VCaP (cell line): ENCODE results near the gene CAMK2A.

Source experiments
- H3K27ac ChIP-seq: fragments of 450-650 bp; 2 replicates; pipeline ENCODE4 v1.5.1; 2017
- TF ChIP-seq, protein P1 (sequence below): fragments of 450-650 bp; conservative IDR thresholded peaks from 2 replicates; pipeline ENCODE4 v1.5.1; 2017; ENCODE audit warnings: mild to moderate bottlenecking, moderate library complexity

The CAMK2A gene

DNA sequence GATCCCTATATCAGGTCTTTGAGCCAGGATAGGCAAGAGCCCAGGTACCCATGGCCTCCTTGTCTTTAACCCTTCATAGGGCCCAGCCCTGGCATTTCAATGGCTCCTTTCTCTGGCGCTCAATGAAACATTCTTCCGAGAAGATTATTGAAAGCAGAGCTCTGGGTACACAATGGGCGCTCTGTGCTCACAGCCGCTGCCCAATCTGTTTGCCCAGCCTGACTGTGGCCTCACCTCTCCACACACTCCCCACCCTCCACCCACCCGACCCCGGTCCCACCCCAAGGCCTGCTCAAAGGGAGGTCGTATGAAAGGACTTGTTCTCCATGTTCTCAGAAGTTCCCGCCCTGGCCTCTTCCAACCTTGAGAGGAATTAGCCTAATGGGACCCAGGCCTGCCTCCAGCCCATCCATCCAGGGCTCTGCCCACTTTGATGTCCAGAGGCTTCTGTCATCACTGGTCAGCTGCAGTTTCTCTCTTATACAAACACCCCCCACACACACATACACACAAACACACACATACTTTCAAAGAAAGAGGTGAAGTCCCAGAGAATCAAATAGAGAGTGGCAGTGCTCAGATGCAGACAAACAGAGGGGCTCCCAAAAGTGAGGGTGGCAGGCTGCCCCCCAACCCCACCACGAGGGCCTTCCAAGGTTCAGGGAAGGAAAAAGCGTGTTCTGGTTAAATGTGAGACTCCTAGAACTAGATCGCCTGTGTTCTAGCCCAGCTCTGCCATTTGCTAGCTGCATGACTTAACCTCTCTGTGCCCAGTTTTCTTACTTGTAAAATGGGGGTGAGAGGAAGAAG lies 18.2 kb upstream of the CAMK2A start:
- TF ChIP-seq, protein P1, sequence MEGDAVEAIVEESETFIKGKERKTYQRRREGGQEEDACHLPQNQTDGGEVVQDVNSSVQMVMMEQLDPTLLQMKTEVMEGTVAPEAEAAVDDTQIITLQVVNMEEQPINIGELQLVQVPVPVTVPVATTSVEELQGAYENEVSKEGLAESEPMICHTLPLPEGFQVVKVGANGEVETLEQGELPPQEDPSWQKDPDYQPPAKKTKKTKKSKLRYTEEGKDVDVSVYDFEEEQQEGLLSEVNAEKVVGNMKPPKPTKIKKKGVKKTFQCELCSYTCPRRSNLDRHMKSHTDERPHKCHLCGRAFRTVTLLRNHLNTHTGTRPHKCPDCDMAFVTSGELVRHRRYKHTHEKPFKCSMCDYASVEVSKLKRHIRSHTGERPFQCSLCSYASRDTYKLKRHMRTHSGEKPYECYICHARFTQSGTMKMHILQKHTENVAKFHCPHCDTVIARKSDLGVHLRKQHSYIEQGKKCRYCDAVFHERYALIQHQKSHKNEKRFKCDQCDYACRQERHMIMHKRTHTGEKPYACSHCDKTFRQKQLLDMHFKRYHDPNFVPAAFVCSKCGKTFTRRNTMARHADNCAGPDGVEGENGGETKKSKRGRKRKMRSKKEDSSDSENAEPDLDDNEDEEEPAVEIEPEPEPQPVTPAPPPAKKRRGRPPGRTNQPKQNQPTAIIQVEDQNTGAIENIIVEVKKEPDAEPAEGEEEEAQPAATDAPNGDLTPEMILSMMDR: no peak
- no peak overlapping the region for H3K27ac ChIP-seq

DNA sequence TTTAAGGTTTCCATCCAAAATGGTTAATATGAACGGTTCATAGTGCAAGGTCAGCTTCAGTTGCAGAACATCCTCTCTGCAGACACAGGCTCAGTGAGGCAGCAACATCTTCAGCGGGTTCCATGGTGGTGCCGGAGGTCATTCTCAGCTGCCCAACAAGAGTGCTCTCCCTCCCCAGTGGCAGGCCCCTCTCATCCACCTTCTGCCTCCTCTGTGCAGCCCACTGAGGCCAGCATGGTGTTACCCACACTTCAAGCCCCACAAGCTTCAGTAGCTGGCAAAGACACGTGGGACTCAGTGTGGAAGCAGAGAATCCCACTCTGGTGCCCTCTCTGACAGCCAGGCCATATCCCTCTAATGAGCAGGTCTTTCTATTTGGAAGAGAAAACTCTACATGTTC lies 17.2 kb upstream of the CAMK2A start:
- TF ChIP-seq, protein P1: no peak

DNA sequence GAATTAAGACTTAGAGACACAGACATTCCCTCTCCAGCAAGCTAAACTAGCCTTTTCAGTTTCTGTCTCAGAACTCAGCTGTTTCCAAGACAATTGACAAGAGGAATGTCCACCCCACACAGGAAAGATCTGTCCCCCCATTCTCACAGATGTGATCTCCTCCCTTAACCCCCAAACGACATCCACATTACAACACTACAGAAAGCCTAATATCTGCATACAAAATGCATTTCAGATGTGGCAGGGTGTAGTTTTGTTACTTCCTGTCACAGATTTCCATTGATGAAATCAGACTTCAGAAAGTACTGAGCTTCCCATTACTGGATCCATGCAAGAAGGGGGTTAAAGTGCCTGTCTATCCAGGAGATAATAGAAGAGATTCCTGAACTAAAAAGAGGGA lies 16.0 kb upstream of the CAMK2A start:
- H3K27ac ChIP-seq: no peak overlapping the region
- TF ChIP-seq, protein P1: no peak

More for the DNA sequence above, 17.2 kb upstream of the CAMK2A start:
- H3K27ac ChIP-seq: no peak overlapping the region

DNA sequence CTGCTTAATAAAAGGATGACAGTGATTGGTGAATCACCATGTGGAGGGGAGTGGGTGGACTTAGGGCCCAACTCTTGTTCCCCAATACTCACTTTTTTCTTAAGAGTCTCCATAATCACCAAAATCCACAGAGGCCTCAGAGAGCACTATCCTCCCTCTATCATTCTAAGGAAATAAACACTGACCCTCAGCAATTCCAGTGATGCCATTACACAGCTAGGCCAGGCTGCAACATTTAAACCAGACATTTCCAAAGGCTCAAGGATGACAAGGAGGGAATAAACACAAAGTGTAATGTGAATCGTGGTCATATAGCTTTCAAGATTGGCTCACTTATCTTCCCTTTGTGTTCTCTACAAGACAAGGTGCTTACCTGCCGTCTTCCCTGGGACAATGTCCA lies 15.5 kb upstream of the CAMK2A start:
- TF ChIP-seq, protein P1: no peak
- H3K27ac ChIP-seq: no peak overlapping the region

DNA sequence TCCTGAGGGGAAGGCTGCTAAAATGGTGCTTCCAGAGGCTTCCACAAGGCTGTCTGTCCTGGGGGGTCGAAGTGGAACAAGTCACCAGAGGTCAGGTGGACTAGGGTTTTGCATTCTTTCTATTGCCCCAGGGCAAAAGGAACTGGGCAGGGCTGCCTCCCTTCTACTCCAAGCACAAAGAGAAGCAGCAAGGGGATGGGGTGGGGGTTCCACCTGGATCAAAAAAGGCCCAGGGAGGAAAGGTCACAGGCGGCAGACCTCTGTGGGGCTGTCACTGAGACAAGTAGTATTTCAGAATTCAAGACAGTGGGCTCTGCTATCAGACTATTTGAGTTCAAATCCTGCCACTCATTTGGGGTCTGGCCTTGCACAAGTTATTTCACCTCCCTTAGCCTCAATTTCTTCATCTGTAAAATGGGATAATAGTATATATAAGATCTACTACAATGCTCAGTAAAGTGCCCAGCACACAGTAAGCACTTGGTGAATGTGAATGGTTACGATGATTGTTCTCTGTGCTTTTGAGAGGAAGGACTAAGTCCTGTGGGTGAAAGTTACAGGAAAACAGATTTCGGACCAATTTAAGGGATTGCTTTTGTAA lies 15.0 kb upstream of the CAMK2A start:
- TF ChIP-seq, protein P1: no peak
- H3K27ac ChIP-seq: no peak overlapping the region

DNA sequence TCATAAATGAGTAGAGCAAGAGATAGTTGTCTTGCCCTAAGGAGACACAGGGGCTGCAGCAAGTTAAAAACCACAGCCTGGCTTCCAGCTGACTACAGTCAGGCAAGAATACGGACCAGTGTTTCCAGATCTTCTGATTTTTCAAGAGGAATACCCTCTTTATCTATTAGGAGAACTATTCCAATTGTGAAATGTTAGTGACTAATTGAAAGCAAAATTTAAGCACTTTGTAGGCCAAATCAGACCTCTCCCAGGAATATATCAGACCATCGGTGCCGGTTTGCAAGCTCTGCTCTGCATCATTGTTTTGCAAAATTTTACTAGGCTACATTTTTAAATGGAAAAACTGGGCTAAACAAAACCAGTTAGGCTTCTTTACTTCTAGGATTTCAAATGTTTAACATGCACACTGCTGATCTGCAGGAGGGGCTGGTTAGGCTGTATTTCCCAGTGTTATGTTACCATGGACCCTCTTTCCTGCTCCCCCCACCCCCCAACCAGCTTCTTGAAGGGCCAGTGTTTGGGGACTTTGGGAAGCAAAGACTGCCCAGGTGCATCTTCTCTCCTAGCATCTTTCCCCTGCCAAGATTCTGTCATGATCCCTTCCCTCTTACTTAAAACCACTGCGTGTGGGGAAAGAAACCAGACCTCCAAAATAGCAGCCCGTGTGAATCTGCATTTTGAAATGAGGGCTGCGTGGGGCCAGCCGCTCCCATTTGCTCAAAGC lies 14.2 kb upstream of the CAMK2A start:
- TF ChIP-seq, protein P1: no peak
- no peak overlapping the region for H3K27ac ChIP-seq

DNA sequence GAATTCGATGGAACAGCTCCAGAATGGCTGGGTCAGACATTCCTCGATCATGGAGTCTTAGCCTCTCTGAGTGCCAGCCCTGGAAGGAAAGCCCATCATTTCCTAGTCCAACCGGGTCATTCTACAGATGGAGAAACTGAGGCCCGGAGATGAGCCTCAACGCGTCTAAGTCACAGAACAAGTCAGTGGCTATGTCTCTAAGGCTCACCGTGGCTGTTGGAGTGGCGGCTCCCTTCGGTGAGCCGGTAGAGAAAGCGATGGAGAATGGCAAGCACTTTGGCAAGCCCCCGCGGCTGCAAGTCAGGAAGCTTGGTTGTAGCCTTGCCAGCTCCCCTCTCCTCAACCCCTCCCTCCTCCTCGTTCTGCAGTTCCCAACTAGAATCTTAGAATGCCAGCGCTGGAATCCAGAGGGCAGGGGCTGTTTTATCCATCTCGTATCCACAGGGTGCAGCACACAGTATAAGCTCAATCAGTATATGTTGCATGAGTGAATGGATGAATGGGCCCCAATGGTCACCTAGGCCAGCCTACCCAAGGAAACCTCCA lies 13.6 kb upstream of the CAMK2A start:
- no peak overlapping the region for H3K27ac ChIP-seq
- TF ChIP-seq, protein P1: no peak
